ENCODE results near the gene ME3.
"Not testable (repeated sequence)": the region's sequence is repeated elsewhere in the genome, so short reads cannot be mapped to it uniquely, and the experiment has no call there.

The ME3 gene

DNA sequence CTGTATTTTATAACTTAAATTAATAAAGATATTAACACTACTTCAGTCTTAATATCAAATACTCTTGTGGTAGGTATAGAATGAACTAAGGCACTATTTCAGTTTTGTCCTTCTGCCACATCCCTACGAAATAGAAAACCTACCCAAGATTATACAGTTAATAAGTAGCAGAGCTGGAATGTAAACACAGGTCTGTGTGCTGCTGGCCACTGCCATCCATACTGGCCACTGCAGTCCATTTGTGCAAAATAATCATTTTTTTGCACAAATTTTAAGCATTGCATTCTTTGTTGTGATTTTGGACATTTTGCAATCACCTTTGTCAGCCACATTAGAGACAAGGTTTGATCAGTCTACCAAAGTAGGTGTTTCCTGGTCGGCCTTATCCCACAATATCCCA lies 91.9 kb downstream of the ME3 start:
- DNase-seq: no peak

- no peak for DNase-seq
These were observed 93.0 kb downstream of the ME3 start for GRCh38 chr11:86579406-86579731.

- no peak for DNase-seq
These were observed 93.5 kb downstream of the ME3 start for GRCh38 chr11:86578727-86579405.

DNA sequence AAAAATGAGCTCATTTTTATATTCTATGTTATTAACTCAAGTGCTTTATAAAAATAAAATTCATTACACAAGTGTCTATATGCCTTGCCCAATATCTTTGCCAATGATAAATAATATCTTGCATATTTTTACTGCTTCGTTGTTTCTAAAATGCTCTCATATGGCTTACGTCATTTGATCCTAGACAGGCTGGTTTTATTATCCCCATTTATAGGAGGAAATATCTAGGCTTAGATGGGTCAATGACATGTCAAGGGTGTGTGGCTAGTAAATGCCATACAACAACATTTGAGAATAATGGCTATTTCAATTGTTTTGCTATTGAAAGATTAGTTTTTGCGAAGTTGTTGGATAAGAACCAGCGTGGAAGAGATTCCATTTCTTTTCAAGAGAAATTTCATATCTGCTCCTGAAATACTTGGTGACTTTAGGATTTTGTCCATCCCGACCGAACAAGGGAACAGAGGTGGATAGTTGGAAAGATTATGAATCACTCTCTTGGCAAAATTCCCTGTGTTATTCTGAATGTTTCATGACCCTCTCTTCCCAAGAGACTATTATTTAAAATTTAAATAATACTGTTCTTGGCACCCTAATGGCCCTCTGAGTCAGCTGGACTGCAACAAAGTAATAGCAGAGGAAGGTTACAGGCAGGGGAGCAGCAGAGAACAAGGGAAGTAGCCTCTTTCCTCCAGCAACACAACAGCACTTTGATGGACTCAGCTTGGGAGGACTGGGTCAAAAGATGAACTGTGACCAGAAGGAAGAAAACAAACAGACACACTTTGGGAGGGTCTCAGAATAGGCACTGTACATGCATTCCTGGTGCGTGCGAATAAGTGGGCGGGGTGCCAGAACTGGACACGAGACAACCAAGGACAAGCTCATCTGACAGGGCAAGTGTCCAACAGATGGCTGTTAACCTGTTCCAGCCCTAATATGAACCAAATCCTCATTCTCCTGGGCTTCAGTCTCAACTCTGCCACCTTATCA lies 94.5 kb downstream of the ME3 start:
- no peak for DNase-seq

DNA sequence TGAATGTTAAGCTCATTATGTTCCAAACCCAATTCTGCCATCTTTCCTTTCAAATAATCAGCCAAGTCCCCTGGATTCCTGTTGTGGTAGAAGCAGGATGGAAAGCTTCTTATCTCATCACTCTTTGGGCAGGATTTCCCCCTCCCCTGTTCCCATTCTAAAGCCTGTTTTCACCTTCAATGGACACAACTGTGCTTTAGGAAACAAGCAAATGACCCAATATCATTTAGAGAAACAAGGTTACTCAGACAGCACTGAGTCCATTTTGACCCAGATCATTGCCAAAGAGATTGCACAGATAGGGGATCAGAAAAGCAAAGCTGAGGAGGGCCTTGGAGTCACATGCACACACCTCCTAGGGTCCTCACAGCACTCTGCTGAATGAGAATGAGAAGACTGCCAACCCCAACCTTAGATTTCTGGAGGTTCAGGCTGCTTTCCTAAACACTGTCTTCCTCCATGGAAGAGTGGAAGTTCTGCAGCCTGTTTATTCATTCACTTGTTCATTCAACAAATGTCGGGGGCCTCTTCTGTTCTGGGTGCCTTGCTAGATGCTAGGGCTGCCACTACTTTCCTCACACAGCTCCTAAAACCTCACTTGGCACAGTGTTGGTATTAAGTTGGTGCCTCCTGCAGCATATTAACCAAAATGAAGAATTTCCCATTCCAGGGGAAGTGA lies 95.3 kb downstream of the ME3 start:
- no peak for DNase-seq

- no peak for DNase-seq
These were observed 96.5 kb downstream of the ME3 start for GRCh38 chr11:86575927-86576326.

- DNase-seq: no peak
These were observed 97.1 kb downstream of the ME3 start for GRCh38 chr11:86575208-86575855.

GRCh38 chr11:86574493-86575207 lies 97.8 kb downstream of the ME3 start:
- DNase-seq: no peak

DNA sequence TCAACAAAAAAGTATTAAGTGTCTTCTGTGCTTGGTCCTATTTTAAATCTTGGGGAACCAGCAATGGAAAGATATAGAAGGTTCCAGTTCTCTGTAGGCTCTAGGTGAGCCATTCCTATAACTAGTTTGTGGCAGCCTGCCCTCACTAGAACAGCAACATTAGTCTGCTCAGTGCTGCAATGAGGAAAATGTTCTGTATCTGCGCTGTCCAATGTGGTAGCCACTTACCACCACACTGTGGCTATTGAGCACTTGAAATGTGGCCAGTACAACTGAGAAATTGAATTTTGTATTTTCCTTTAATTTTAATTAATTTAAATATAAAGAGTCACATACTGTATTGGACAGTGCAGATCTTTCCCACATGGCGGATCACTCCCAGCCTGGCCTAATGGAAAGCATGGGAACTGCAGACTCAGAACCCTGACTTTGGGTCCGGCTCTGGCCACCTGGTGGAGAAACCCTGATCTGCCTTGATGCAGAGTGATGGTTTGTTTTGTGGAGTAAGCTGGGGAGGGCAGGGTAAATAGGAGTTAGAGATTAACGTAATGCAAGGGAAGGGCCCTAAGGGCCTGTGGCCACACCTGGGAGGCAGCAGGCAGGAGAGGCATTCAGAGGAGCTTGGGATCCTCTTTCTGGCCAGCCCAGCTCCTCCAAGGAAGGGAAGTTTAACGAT lies 101.0 kb downstream of the ME3 start:
- DNase-seq: peak in 1 of 2 experiments; percentile 5

GRCh38 chr11:86570451-86570850 lies 102.0 kb downstream of the ME3 start:
- no peak for DNase-seq

DNA sequence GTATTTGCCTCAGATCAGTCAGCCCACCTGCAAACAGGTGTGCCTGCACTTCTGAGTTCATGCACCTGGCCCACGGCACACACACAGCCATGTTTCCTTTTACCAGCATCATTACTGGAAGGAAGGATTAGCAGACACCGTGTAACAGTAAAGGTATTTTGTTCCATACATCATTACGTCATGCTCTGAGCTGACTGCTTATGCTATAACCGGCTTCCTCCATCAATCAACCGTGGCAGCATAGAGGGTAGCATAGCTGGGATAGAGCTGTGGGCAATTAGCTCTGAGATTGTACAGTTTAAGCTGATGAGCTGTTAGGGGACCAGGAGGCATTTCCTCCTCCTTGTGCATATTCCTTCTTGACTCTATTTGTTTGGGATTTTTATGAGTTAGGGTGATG lies 102.4 kb downstream of the ME3 start:
- DNase-seq: no peak

DNA sequence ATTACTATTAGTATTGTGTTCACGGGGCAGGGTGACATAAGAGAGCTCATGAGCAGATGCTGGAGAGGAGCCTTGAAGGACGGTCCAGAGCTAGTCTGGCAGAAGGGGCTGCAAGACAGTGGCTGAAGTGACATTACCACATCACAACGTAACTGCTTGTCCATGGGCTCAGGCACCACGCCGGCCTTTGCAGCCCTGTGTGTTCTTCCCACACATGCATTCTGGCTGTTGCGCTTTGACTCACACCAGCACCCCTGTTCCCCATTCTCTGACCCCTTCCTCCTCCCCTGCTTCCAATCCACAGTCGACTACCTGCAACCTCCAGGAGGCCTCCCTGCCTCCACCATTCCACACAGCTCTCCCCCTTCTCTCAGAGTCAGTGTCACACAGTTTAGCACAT lies 103.3 kb downstream of the ME3 start:
- no peak for DNase-seq

GRCh38 chr11:86565801-86566312 lies 106.6 kb downstream of the ME3 start:
- no peak for DNase-seq

DNA sequence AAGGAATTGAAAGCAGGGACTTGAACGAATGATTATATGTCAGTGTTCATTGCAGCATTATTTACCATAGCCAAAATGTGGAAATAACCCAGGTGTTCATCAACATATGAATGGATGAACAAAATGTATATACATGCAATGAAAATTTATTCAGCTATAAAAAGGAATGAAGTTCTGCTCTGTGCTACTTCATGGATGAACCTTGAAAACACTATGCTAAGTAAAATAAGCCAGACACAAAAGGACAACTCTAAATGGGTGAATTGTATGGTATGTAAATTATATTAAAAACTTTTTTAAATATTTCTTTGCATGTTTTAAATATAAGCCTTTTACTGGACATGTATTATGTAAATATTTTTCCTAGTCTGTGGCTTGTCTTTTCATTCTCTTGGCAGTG lies 107.0 kb downstream of the ME3 start:
- DNase-seq: no peak

GRCh38 chr11:86562842-86563241 lies 109.6 kb downstream of the ME3 start:
- DNase-seq: not testable (repeated sequence)

DNA sequence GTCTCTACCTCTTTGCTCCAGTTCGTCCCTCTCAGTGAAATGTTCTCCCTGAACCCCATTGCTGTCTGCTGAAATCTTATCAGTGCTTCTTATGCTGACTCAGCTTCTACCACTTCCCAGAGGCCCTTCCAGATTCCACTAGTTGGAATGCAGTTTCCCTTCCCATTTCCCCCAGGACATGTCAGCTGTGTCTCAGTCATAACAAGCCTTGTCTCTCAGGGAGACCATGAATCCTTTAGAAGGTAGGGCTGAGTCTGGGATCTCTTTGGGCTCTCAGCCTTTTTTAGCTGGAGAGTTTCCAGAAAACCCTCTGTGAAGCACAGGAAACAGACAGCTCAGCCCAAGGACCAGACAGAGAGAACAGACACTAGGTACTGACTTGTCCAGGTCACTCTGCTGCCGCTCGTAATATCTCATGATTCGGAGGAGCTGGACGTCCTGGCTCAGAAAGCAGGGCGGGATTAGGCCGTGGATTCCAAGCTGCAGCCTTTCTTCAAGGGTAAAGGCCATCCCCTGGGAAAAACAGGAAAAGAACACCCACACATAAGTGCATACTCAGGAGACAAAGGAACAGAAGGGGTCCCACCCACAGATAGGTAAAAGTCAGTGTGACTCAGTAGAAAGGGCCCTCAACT lies 113.0 kb downstream of the ME3 start:
- DNase-seq: no peak

- no peak for DNase-seq
These were observed 113.6 kb downstream of the ME3 start for GRCh38 chr11:86558841-86559240.

DNA sequence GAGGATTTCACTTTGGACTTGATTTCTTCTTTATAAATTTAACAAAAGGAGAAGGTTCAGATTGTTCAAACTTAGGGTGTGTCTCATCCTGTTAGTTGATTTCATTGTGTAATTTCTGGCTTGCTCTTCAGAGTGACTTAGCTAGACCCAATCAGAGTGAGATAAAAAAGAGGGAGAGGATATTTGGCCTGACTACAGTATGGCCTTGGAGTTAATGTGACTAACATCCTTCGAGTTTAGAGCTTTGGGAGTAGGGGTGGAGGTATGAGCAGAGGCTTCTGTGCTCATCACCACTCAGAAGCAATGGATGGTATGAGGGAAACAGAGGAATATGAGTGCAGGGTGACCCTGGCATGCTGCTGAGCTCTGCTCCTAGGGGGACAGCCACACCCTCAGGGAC lies 114.2 kb downstream of the ME3 start:
- no peak for DNase-seq

GRCh38 chr11:86555866-86556265 lies 116.5 kb downstream of the ME3 start:
- no peak for DNase-seq

DNA sequence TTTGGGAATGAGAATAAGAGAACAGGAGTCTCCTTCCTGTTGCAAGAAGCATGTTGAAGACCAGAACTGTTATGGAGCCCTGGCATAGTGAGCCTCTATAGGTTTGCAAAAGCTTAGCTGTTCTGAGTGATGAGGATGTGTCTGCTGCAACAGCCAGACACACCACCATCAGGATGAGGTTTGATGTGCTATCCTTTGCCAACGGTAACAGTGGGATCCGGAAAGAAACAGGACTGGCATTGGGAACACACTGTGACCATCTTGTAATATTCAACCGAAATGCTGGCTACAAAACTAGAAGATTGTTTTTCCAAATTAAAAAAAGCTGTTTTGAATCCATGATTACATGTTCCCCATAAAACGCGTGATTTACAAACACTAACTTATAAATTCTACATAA lies 117.0 kb downstream of the ME3 start:
- DNase-seq: no peak

- DNase-seq: no peak
These were observed 119.2 kb downstream of the ME3 start for GRCh38 chr11:86553265-86553664.
